GM12874 (cell line): ENCODE data around the gene LOXL1.

ENCODE experiments used
- TF ChIP-seq, protein P1 (sequence below): IDR thresholded peaks from 2 replicates; pipeline ENCODE4 v1.5.1; 2011; ENCODE audit warnings: low read depth, mild to moderate bottlenecking, control low read depth, low read length, moderate library complexity; ENCODE audit not compliant: insufficient read depth

Gene LOXL1

DNA sequence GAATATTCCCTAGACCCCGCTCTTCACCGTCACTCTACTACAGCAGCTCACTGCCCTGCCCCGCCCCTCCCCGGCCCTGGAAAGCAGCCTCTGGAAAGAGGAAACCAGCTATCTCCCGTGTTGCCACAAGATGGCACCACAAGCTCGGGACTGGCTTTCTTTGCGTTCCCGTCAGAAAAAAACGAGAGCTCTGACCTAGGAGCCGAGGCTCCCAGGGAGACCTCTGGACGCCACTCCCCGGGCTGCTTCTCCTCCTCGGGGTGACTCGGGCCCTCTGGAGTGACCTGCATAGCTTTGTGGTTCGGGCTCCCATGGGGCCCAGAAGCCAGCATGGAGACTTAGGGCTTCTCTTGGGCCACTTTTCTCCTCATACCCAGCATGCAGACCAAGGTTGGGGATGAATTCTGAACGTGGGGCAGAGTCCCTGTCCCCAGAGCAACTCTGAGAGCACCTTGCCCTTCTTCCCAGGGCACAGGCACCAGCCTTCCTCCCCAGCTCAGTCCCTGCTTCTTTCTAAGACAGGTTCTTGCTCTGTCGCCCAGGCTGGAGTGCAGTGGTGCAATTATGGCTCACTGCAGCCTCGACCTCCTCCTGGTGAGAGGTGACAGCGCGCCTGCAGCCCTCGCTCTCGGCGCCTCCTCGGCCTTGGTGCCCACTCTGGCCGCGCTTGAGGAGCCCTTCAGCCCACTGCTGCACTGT lies 46.9 kb downstream of the LOXL1 start:
- TF ChIP-seq, protein P1, sequence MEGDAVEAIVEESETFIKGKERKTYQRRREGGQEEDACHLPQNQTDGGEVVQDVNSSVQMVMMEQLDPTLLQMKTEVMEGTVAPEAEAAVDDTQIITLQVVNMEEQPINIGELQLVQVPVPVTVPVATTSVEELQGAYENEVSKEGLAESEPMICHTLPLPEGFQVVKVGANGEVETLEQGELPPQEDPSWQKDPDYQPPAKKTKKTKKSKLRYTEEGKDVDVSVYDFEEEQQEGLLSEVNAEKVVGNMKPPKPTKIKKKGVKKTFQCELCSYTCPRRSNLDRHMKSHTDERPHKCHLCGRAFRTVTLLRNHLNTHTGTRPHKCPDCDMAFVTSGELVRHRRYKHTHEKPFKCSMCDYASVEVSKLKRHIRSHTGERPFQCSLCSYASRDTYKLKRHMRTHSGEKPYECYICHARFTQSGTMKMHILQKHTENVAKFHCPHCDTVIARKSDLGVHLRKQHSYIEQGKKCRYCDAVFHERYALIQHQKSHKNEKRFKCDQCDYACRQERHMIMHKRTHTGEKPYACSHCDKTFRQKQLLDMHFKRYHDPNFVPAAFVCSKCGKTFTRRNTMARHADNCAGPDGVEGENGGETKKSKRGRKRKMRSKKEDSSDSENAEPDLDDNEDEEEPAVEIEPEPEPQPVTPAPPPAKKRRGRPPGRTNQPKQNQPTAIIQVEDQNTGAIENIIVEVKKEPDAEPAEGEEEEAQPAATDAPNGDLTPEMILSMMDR, result peak; percentile 88

DNA sequence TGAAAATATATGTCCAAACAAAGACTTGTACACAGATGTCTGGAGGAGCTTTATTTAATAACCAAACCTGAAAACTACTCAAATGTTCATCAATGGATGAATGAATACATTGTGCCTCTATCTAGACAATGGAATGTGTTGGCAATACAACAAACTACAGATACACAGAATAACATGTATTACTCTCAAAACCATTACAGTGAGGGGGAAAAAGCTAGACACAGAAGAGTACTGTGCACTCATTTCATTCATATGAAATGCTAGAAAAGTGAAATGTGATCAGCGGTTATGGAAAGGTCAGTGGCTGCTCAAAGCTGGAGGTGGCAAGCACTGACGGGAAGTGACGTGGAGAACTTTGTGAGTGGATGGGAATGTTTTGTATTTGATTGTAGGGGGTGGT lies 52.6 kb downstream of the LOXL1 start:
- TF ChIP-seq, protein P1, result no peak

DNA sequence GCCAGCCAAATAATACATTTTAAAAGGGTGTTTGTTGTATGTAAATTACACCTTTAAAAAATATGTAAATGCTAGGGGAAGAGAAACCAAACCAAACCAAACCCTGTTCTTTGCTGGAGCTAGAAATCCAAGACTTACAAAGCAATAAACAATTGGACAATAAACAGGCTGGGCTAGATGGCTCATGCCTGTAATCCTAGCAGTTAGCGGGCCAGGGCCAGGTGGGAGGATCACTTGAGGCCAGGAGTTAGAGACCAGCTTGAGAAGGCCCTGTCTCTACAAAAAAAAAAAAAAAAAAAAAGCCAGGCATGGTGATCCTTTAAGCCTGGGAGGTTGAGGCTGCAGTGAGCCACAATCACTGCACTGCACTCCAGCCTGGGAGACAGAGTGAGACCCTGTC lies 53.4 kb downstream of the LOXL1 start:
- TF ChIP-seq, protein P1, result no peak

DNA sequence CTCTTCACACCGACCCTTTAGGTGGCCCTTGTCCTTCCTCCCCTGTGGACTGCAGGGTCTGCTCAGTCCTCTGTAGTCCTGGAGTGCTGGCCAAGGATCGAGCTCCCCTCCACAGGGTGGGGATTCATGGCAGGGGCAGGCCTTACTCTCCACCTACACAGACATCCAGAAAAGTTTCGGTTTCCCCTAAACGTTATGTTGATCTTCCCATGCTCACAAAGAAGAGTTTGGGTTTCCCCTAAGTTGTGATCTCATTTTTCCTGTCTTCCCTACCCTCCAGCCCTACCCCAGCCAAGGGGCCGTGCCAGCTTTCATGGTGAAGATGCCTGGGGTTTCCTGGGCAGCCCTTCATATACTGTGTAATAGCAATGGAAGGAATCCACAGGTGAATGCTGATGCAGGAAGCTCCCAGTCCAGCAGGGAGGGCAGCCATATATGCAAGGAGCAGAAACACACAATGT lies 55.5 kb downstream of the LOXL1 start:
- TF ChIP-seq, protein P1, result no peak

DNA sequence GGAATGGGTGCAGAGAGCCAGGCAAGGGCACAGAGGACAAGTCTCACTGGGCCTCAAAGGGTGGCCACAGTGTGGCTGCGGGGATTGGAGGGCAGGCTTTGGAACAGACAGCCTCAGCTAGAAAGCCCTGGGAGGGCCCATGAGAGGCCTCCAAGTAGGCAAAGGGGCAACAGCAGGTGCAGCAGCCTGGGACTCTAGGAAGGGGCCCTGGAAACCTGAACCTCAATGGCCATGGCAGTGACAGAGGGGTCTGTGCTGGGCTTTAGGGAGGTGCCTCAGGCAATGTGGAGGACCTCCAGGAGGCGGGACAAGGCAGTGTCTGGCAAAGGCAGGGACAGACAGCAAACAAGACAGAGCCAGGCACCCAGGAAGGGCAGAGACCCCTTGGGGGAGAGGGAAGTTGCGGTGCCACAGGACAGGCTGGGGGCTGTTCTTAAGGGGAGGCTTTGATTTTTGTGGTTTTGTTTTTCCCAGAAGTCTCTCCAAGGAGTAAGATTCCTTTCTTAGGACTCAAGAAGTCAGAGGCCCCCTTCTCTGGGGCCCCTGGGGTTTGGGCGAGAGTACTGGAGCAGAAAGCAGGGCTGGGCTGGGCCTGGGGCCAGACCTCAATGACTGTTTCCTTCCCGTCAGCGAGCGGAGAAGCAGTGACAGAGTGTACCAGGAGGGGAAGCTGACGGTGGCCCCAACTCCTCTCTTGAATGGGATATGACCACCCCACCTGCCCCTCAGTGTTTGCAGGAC lies 56.1 kb downstream of the LOXL1 start:
- TF ChIP-seq, protein P1, result no peak

DNA sequence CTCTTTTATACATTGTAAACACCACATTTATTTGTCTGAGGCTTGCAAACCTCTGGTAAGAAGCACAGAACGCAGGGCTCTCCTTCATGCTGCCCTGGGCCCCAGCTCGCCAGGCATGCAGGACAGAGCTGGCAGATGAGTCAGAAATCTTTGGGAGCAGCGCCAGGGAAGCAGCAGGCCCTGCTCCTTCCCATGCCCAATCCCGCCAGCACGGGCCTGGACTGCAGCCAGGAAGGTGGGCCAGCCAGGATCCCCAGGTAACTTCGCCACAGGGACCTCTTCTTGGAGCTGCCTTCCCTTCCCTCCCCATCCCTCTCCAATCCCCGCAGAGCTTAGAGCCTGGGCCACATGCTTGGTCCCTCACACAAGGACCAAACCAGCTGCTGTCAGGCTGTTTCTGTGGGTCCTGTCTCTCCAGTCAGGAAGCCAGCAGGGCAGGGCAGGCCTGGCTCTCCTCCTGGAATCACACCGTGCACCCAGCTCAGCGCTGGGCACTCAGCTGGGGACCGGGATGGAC lies 57.0 kb downstream of the LOXL1 start:
- TF ChIP-seq, protein P1, result no peak

DNA sequence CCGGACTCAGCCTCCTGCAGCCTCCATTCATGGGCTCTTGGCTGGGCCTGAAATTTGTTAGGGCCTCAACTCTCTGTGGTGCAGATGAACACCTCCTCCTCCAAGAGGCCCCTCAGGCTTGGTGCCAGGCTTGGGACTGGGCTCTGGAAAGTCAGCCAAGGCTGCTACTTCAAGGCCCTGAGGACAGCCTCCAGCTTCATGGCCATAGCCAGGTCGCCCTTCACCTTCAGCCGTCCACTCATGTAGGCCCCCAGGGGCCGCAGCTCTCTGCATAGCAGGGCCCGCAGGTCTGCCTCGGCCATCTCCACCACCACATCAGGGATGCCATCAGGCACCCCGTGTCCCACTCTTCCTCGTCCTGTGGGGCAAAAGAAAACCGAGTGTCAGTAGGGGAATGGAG lies 57.5 kb downstream of the LOXL1 start:
- TF ChIP-seq, protein P1, result no peak
